Lower lobe of right lung (tissue), 2 donors: ENCODE results near the gene HPSE2. TPM values are rescaled to one million over a fixed set of nuclear protein-coding genes. Genes with fewer than 3 reads are reported as not detected.
A peak's percentile ranks its signal among the peaks of the same experiment; 100 is the strongest.

Experiments used
- ATAC-seq, 2 donors: fragments of 200-7000 bp; cut with Tn5 transposase; one replicate each; pipeline ENCODE4 v1.9.1; 2020 to 2022; ENCODE audit warnings: mild to moderate bottlenecking in 2 of 2, moderate library complexity in 2 of 2
- DNase-seq: peaks from one replicate; pipeline ENCODE4 v3.0.0-alpha.2; 2020
- H3K27ac ChIP-seq: fragments of 200-600 bp; one replicate; pipeline ENCODE4 v1.8.0; 2022
- H3K27me3 ChIP-seq: fragments of 200-600 bp; one replicate; pipeline ENCODE4 v1.8.0; 2022; ENCODE audit warnings: low read depth
- H3K36me3 ChIP-seq: fragments of 200-600 bp; one replicate; pipeline ENCODE4 v1.8.0; 2022; ENCODE audit warnings: mild to moderate bottlenecking
- H3K4me1 ChIP-seq: fragments of 200-600 bp; one replicate; pipeline ENCODE4 v1.8.0; 2022
- H3K4me3 ChIP-seq: fragments of 200-600 bp; one replicate; pipeline ENCODE4 v1.8.0; 2022; ENCODE audit warnings: mild to moderate bottlenecking
- H3K9me3 ChIP-seq: fragments of 200-600 bp; one replicate; pipeline ENCODE4 v1.8.0; 2022
- intact Hi-C: fragments of 100-400 bp; cut with DNase I; formaldehyde crosslinking; loops from one replicate; pipeline ENCODE4 v1.11.0; 2022
- long read RNA-seq: library from polyadenylated mRNA; unstranded; transcript quantifications from one replicate; pipeline ENCODE4 v2.0.0, GENCODE V29; 2021
- total RNA-seq: library from RNA; stranded (reverse); fragmentation: NEBNext Ultra II Directional; extraction: Animal tissue kit (Norgen Biotek cat#: 25700); gene quantifications from one replicate; pipeline ENCODE4 v1.2.1, GENCODE V29; 2021
- TF ChIP-seq, protein P1 (sequence below): fragments of 200-600 bp; IDR thresholded peaks from one replicate; pipeline ENCODE4 v1.8.0; 2022; ENCODE audit warnings: antibody characterized with exemption, mild to moderate bottlenecking
- donor health status: DM: no; HTN: yes; CAD: no; lungs with severe emphysema.

The HPSE2 gene
- 0.77 TPM for total RNA-seq
- long read RNA-seq = 0 reads

DNA sequence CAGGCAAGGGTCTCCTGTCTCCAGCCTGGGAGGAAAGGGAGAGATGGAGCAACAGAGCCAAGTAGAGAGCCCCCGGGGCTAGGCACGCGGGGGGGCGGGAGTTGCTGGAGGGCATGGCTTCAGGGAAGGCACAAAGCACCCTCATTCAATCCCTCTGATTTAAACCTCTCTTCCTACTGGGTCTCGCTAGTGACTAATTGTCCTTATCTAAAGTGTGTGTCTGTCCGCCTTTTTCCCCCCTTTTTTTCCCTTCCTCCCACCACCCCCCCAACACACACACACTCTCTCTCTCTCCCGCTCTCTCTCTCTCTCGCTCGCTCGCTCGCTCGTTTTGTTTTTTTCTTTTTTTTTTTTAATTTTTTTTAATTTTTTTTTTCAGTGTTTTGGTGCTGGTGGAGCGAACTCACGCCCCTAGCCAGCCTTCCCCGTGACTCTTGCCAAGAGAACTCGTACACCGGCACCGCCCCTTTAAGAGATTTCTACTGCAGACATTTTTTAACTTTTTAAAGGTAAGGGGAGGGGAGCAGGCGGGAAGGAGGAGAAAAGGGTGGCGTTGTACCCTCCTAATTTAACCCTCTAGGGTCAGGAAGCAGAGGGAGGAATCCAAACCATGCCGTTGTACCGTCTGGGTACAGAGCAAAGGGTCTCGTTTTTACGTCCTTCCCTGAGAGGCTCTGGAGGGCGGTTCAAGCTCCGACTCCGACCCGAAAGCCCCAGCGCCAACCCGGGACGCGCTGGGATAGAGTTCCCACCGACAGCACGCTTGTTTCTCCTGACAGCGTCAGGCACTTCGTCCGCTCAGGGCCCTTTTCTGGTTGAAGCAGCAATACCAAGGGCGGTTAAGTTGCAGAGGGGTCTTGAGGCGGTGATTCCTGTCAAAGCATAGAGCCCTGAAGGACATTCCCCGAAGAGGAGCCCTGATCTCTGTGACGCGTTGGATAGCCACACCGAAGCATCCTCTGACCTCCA lies at the start of gene HPSE2:
Gene HPSE2, minus strand, starts transcription at position 195 of the 969 bp plus-strand sequence.
- intact Hi-C loops = no loop called here
- no peaks in the 10 kb centered on the region for H3K9me3 ChIP-seq
- peaks cover 83% of the 10 kb centered on the region for H3K27me3 ChIP-seq
- H3K4me1 ChIP-seq = peaks cover 39% of the 10 kb centered on the region
- no peaks in the 10 kb centered on the region for H3K36me3 ChIP-seq
- ATAC-seq (no peak), DNase-seq (no peak)
- no peak within 1 kb of the TSS for H3K27ac ChIP-seq
- TF ChIP-seq, protein P1, sequence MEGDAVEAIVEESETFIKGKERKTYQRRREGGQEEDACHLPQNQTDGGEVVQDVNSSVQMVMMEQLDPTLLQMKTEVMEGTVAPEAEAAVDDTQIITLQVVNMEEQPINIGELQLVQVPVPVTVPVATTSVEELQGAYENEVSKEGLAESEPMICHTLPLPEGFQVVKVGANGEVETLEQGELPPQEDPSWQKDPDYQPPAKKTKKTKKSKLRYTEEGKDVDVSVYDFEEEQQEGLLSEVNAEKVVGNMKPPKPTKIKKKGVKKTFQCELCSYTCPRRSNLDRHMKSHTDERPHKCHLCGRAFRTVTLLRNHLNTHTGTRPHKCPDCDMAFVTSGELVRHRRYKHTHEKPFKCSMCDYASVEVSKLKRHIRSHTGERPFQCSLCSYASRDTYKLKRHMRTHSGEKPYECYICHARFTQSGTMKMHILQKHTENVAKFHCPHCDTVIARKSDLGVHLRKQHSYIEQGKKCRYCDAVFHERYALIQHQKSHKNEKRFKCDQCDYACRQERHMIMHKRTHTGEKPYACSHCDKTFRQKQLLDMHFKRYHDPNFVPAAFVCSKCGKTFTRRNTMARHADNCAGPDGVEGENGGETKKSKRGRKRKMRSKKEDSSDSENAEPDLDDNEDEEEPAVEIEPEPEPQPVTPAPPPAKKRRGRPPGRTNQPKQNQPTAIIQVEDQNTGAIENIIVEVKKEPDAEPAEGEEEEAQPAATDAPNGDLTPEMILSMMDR = no peak
- peak within 1 kb of the TSS; percentile 55 for H3K4me3 ChIP-seq

DNA sequence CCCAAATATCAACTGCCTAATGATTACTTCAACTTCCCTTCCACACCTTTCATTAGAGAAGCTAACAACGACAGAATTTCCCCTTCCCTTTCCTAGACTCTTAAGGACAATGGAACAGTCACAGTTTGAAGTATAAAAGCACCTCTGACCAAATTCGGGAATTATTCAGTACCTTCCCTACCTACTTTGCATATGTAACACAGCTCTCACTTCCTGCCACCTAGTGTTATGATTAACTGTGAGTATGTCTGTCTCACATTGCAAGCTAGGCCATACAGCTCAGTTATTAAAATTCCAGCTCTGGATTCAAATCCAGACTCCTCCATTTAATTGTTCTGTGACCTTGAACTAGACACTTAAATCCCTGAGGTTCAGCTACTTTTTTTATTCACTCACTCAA lies 44.8 kb upstream of the HPSE2 start:
- Histone ChIP-seq H3K4me3 (no peak overlapping the region), H3K27me3 (no peaks in the 10 kb centered on the region), H3K9me3 (peaks cover 5% of the 10 kb centered on the region), H3K36me3 (no peaks in the 10 kb centered on the region), H3K4me1 (no peaks in the 10 kb centered on the region), H3K27ac (no peak overlapping the region)
- ATAC-seq = no peak
- intact Hi-C loops = no loop called here
- no peak for DNase-seq
- TF ChIP-seq, protein P1 = no peak

DNA sequence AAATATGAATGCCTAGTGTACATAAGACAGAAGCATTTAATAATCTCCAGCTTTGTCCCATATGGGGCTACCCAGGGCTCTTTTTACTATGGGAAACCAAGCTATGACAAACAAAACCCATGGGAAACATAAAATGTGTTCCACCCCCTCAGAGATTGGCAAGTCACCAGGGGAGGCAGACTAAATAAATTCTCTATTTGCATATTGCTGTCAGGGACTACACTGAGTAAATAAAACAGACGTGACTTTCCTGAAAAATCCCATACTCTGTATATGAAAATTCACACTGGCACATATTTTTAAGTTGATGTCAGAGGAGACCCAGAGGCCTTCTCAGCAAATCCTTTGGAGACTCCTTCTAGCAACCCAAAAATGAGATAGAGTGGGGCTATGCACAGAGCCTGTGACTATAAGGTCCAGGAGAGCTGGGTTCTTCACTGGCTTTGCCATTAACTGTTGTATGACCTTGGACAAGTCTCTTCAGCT lies 44.0 kb upstream of the HPSE2 start:
- Histone ChIP-seq H3K9me3 (peaks cover 5% of the 10 kb centered on the region), H3K27ac (no peak overlapping the region), H3K4me1 (no peaks in the 10 kb centered on the region), H3K27me3 (no peaks in the 10 kb centered on the region), H3K4me3 (no peak overlapping the region), H3K36me3 (no peaks in the 10 kb centered on the region)
- ATAC-seq (no peak), DNase-seq (no peak)
- TF ChIP-seq, protein P1 = no peak
- intact Hi-C loops = no loop called here

DNA sequence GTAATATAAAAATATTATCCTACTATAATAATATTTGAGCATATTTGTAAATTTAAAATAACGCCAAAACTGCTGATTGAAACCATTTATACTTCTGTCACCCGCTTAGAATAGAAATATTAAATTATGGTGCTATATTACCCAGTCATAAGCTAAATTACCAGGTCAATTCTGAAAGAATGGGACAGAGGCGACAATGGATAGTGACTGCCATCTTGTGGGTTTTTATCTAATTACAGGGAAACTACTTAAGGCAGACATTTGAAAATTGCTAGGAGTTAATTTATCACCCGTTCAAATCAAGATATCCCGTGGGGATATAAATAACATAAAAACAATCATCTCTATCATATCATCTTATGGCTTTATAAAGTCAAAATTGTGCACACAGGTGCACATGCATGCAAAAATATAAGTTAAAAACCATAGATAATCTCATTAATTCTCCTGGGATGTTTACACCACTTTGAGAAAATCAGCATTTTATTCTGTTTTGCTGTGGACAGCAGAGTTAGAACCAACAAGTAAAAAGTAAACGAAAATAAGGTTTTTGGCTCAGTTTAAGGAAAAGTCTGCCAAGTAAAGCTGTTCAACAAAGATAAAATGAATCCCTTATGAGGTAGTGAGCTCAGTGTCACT lies 41.3 kb upstream of the HPSE2 start:
- no peak overlapping the region for H3K27ac ChIP-seq
- H3K36me3 ChIP-seq = no peaks in the 10 kb centered on the region
- H3K9me3 ChIP-seq = no peaks in the 10 kb centered on the region
- intact Hi-C loops = no loop called here
- no peak overlapping the region for H3K4me3 ChIP-seq
- no peaks in the 10 kb centered on the region for H3K4me1 ChIP-seq
- ATAC-seq (no peak), DNase-seq (no peak)
- TF ChIP-seq, protein P1 = no peak
- H3K27me3 ChIP-seq = no peaks in the 10 kb centered on the region

DNA sequence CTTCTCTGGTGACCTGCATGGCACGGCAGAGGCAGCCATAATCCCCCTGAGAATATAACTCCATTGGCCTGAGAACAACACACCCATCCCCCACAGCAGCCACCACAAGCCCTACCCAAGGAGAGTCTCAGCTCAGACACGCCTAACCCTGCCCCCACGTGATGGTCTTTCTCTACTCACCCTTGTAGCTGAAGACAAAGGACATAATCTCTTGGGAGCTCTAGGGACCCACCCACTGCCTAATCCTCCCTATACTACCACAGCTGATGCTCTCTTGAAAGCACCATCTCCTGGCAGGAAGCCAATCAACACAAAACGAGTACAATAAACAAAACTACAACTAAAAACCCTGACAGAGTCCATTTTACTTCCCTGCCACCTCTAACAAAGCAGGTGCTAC lies 30.7 kb upstream of the HPSE2 start:
- DNase-seq = no peak
- Histone ChIP-seq H3K4me3 (no peak overlapping the region), H3K36me3 (no peaks in the 10 kb centered on the region), H3K9me3 (peaks cover under 1% of the 10 kb centered on the region), H3K27me3 (no peaks in the 10 kb centered on the region), H3K4me1 (no peaks in the 10 kb centered on the region), H3K27ac (no peak overlapping the region)
- no peak for ATAC-seq
- TF ChIP-seq, protein P1 = no peak
- intact Hi-C loops = no loop called here
